Skeletal muscle satellite cell (primary cell): ENCODE measurements around the gene PRRT3.

ENCODE experiments used
- H3K27me3 ChIP-seq: 2 replicates; pipeline ENCODE4 v1.7.0; 2013; ENCODE audit warnings: low read length; ENCODE audit not compliant: control insufficient read depth, insufficient read depth
- H3K36me3 ChIP-seq: 2 replicates; pipeline ENCODE4 v1.7.0; 2013; ENCODE audit warnings: mild to moderate bottlenecking, control low read depth, low read length; ENCODE audit not compliant: insufficient read depth
- H3K4me1 ChIP-seq: 2 replicates; pipeline ENCODE4 v1.7.0; 2013; ENCODE audit warnings: low read length; ENCODE audit not compliant: control insufficient read depth, insufficient read depth
- H3K4me2 ChIP-seq: 2 replicates; pipeline ENCODE4 v1.7.0; 2013; ENCODE audit warnings: mild to moderate bottlenecking, low read length
- H3K4me3 ChIP-seq: 2 replicates; pipeline ENCODE4 v1.7.0; 2013; ENCODE audit warnings: low read length
- H3K9ac ChIP-seq: 2 replicates; pipeline ENCODE4 v1.7.0; 2013; ENCODE audit warnings: mild to moderate bottlenecking, low read depth, low read length, moderate library complexity
- H3K9me3 ChIP-seq: replicated peaks from 2 replicates; pipeline ENCODE4 v1.7.0; 2013; ENCODE audit warnings: mild to moderate bottlenecking, control low read depth, low read length

The PRRT3 gene

DNA sequence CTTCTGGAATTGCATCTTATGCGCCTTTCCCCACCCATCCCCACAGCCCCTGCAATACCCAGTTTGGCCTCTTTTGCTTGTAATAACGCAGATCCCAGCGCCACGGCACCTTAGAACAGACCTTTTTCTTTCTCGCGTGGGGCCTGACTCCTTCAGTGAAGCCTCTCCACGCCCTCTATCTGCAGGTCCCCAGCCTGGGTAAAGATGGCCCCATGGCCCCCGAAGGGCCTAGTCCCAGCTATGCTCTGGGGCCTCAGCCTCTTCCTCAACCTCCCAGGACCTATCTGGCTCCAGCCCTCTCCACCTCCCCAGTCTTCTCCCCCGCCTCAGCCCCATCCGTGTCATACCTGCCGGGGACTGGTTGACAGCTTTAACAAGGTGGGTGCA lies 18.0 kb downstream of the PRRT3 start:
- Histone ChIP-seq H3K4me1 (peaks cover 24% of the 10 kb centered on the region), H3K9me3 (no peaks in the 10 kb centered on the region), H3K27me3 (no peaks in the 10 kb centered on the region), H3K9ac (peak overlapping the region; percentile 88), H3K4me3 (peak overlapping the region; percentile 90), H3K4me2 (peak overlapping the region; percentile 92), H3K36me3 (peaks cover 12% of the 10 kb centered on the region)

GRCh38 chr3:9933561-9934234 lies 18.5 kb downstream of the PRRT3 start, which contains the start of gene CRELD1:
TSS of gene CRELD1 (plus strand) at chr3:9933834. CDS start at chr3:9934439, 605 bp downstream.
- no peaks in the 10 kb centered on the region for H3K9me3 ChIP-seq
- peaks cover 12% of the 10 kb centered on the region for H3K36me3 ChIP-seq
- peaks cover 24% of the 10 kb centered on the region for H3K4me1 ChIP-seq
- peak within 1 kb of the TSS; percentile 88 for H3K9ac ChIP-seq
- peak within 1 kb of the TSS; percentile 90 for H3K4me3 ChIP-seq
- H3K27me3 ChIP-seq = no peaks in the 10 kb centered on the region
- peak within 1 kb of the TSS; percentile 92 for H3K4me2 ChIP-seq

- Histone ChIP-seq H3K4me2 (peak overlapping the region; percentile 92), H3K4me1 (peaks cover 24% of the 10 kb centered on the region), H3K27me3 (no peaks in the 10 kb centered on the region), H3K36me3 (peaks cover 12% of the 10 kb centered on the region), H3K4me3 (peak overlapping the region; percentile 90), H3K9ac (peak overlapping the region; percentile 78), H3K9me3 (no peaks in the 10 kb centered on the region)
Measured at GRCh38 chr3:9932843-9933560, 19.2 kb downstream of the PRRT3 start.

- H3K27me3 ChIP-seq = no peaks in the 10 kb centered on the region
- H3K9ac ChIP-seq = peak overlapping the region; percentile 78
- H3K36me3 ChIP-seq = peaks cover 12% of the 10 kb centered on the region
- H3K4me2 ChIP-seq = peak overlapping the region; percentile 92
- H3K9me3 ChIP-seq = no peaks in the 10 kb centered on the region
- peaks cover 24% of the 10 kb centered on the region for H3K4me1 ChIP-seq
- H3K4me3 ChIP-seq = peak overlapping the region; percentile 90
Measured at GRCh38 chr3:9932535-9932842, 19.7 kb downstream of the PRRT3 start.

DNA sequence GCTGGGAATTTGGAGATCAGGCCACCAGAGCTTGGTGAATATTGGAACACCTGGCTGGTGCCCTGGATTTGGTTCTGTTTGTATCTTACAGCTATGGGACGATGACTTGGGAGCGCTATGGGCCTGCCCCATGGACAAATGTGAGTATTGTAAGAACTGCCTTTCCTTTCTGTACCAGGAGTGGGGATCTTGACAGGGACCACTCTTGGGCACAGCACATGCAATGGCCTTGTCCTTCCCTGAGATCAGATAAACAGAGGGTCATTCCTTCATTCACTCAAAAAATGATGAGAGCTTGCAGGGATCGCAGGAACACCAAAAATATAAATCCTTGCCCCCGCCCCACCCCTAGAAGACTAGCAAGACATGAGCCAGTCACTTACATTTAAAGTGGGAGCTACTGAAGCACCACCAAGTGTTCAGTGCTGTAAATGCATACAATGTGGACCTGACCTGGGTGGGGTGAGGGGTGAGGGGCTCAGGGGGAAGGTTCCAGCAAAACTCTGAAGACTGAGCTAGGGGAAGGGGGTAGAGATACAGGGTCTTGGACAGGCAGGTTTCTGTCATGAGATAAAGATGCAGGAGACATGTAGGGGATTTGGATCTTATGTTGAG lies 21.3 kb downstream of the PRRT3 start:
- Histone ChIP-seq H3K4me1 (peaks cover 24% of the 10 kb centered on the region), H3K9me3 (no peaks in the 10 kb centered on the region), H3K4me2 (no peak overlapping the region), H3K27me3 (no peaks in the 10 kb centered on the region), H3K4me3 (no peak overlapping the region), H3K9ac (no peak overlapping the region), H3K36me3 (peaks cover 14% of the 10 kb centered on the region)

DNA sequence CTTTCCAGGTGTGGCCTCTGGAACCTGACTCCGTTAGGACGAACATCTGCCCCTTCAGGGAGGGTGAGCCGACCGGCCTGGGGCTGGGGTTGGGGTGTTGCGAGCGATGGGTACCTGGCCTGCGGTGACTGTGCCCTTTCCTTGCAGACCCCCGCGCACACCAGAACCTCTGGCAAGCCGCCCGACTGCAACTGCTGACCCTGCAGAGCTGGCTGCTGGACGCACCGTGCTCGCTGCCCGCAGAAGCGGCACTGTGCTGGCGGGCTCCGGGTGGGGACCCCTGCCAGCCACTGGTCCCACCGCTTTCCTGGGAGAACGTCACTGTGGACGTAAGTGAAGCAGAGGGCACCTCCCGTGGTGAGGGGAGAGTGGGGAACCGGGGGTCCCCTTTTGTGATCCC lies 24.1 kb downstream of the PRRT3 start:
- peaks cover 24% of the 10 kb centered on the region for H3K36me3 ChIP-seq
- no peaks in the 10 kb centered on the region for H3K27me3 ChIP-seq
- H3K9me3 ChIP-seq = no peaks in the 10 kb centered on the region
- H3K4me2 ChIP-seq = no peak overlapping the region
- no peak overlapping the region for H3K9ac ChIP-seq
- H3K4me1 ChIP-seq = peaks cover 9% of the 10 kb centered on the region
- H3K4me3 ChIP-seq = no peak overlapping the region

GRCh38 chr3:9918261-9919038 lies 33.8 kb downstream of the PRRT3 start:
- Histone ChIP-seq H3K4me1 (peaks cover 46% of the 10 kb centered on the region), H3K9me3 (no peaks in the 10 kb centered on the region), H3K4me3 (peak overlapping the region; percentile 69), H3K4me2 (peak overlapping the region; percentile 92), H3K27me3 (no peaks in the 10 kb centered on the region), H3K36me3 (peaks cover 5% of the 10 kb centered on the region), H3K9ac (no peak overlapping the region)

- peaks cover 47% of the 10 kb centered on the region for H3K4me1 ChIP-seq
- H3K36me3 ChIP-seq = peaks cover 5% of the 10 kb centered on the region
- peak overlapping the region; percentile 92 for H3K4me2 ChIP-seq
- H3K4me3 ChIP-seq = peak overlapping the region; percentile 69
- no peaks in the 10 kb centered on the region for H3K27me3 ChIP-seq
- peak overlapping the region; percentile 83 for H3K9ac ChIP-seq
- no peaks in the 10 kb centered on the region for H3K9me3 ChIP-seq
Measured at GRCh38 chr3:9917820-9918219, 34.4 kb downstream of the PRRT3 start.

- no peaks in the 10 kb centered on the region for H3K9me3 ChIP-seq
- no peaks in the 10 kb centered on the region for H3K27me3 ChIP-seq
- H3K36me3 ChIP-seq = peaks cover 5% of the 10 kb centered on the region
- peak within 1 kb of the TSS; percentile 92 for H3K4me2 ChIP-seq
- peaks cover 54% of the 10 kb centered on the region for H3K4me1 ChIP-seq
- peak within 1 kb of the TSS; percentile 85 for H3K9ac ChIP-seq
- peak within 1 kb of the TSS; percentile 73 for H3K4me3 ChIP-seq
Measured at GRCh38 chr3:9916734-9917680, 35.2 kb downstream of the PRRT3 start, which contains the start of gene IL17RC. TSS of gene IL17RC (plus strand) at chr3:9917098. CDS start at chr3:9917316, 218 bp downstream.

DNA sequence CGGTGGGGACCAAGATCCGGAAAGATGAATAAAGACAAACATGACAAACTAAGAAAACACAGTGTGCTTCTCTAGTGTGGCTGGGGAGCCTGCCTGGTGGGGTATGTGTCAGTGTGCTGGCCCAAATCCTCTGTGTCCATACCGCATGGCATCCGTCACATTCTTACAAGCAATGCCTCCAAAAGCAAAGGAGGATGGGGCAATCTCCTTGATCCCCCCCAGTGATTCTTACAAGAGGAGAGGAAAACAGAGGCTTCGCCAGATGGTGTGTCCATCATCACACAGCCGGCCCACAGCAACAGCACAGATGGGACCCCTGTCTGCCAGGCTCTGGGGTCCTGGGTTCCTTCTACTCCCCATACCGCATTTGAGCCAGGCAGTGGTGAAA lies 35.9 kb downstream of the PRRT3 start:
- Histone ChIP-seq H3K9me3 (no peaks in the 10 kb centered on the region), H3K4me2 (peak overlapping the region; percentile 92), H3K36me3 (peaks cover 5% of the 10 kb centered on the region), H3K4me1 (peaks cover 57% of the 10 kb centered on the region), H3K9ac (peak overlapping the region; percentile 83), H3K27me3 (no peaks in the 10 kb centered on the region), H3K4me3 (peak overlapping the region; percentile 69)
